ENCODE results near the gene TTC13. TPM values are rescaled to one million over a fixed set of nuclear protein-coding genes. Genes with fewer than 3 reads are reported as not detected.

The TTC13 gene
- total and polyA plus RNA-seq, 10 of the 15 experiments (the other 5 are each of a cell fraction or from before 2014, with no cell fraction given): 5.8 to 30.8 (median 18.5) TPM

DNA sequence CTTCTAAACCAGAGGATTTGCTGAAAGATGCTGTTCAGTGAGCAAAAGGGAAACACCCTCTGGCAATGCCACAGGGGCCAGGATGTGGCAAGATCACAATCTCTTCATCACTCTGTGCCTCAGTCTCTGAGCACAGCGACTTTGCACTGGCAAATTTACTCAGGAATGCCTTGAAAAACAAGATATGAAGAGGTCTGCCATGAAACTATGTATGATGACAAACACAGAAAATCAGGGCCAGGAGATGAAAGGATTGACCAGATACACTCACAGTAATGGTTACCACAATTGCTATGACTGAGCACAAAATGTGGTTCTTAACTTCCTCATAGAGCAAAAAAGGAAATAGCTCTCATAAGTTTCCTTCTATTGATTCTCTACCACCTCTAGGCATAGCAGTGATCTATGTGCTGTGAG lies 5.8 kb downstream of the TTC13 start:
- no peak overlapping the region for H3K9ac ChIP-seq (ENCODE audit: control insufficient read depth, insufficient read depth, low read length)
- no peaks in the 10 kb centered on the region for H3K27me3 ChIP-seq (replicated peaks in 1 of 2; ENCODE audit: control insufficient read depth in 2 of 2, insufficient read depth in 2 of 2, low read length in 1 of 2)
- H3K9me3 ChIP-seq (replicated peaks; ENCODE audit: control insufficient read depth, insufficient read depth, low read length): no peaks in the 10 kb centered on the region
- peak overlapping the region; percentile 84 for H3K4me2 ChIP-seq (ENCODE audit: control insufficient read depth, insufficient read depth)
- ATAC-seq (peak; percentile 84), DNase-seq (ENCODE audit: low read depth, low spot score) (peak; percentile 55), FAIRE-seq (peak; percentile 61)
- ChIA-PET CTCF (interaction anchor here (0.6 to 2.4 kb wide), 5 partner anchors 9 to 536 kb away, joined by 3 to 12 read pairs (median 4); no protein-coding TSS in a partner anchor), RAD21 (ENCODE audit: unreplicated experiment) (interaction anchor here (0.6 to 1.3 kb wide), 3 partner anchors 15 to 378 kb away, joined by 3 to 10 read pairs (median 3); no protein-coding TSS in a partner anchor), SMC1A (ENCODE audit: uncharacterized antibody, unreplicated experiment) (interaction anchor here (0.7 to 7.2 kb wide), 4 partner anchors 9 to 330 kb away, joined by 3 to 69 read pairs (median 4); no protein-coding TSS in a partner anchor), POLR2A (interaction anchor here (1.2 kb wide), 2 partner anchors 15 to 22 kb away, joined by 3 to 5 read pairs; no protein-coding TSS in a partner anchor)
- in situ Hi-C loops (cut with MboI): no loop called here
- no peaks in the 10 kb centered on the region for H4K20me1 ChIP-seq (ENCODE audit: control insufficient read depth, insufficient read depth)
- no peak overlapping the region; the same call in 1 of the 2 replicates for H3K4me3 ChIP-seq
- intact Hi-C loops (cut with micrococcal nuclease; ENCODE audit: unreplicated experiment): no loop called here
- peak overlapping the region; percentile 87 for H2AFZ ChIP-seq (ENCODE audit: control insufficient read depth, low read depth, low read length)
- peaks cover 19% of the 10 kb centered on the region for H3K4me1 ChIP-seq (ENCODE audit: control insufficient read depth, insufficient read depth, low read length)
- peaks cover 0 to 8% of the 10 kb centered on the region in 2 experiments; a peak in 2 of 4 replicates for H3K36me3 ChIP-seq (ENCODE audit: control insufficient read depth in 2 of 2, insufficient read depth in 2 of 2, low read length in 1 of 2)
- H3K27ac ChIP-seq (ENCODE audit: control insufficient read depth, insufficient read depth): peak overlapping the region; percentile 74
- H3K79me2 ChIP-seq (ENCODE audit: control insufficient read depth, insufficient read depth, low read length): peaks cover 27% of the 10 kb centered on the region
- 4% methylated on average over 1 of the region's 1 CpG for WGBS (ENCODE audit: insufficient coverage, insufficient replicate concordance, low lambda C conversion rate, missing lambda C conversion rate)
- no TSS peak for BruUV-seq (replicated peaks)
- no peak for TF ChIP-seq ZNF217 (IDR thresholded peaks at IDR 0.05)
- TF ChIP-seq CHD1 (IDR thresholded peaks at IDR 0.05; ENCODE audit: low read depth, low read length): no peak
- no peak for TF ChIP-seq MXI1 (IDR thresholded peaks at IDR 0.05; ENCODE audit: low read depth, low read length)
- 0 out of 2 replicates have a peak, but pooled peaks have one; percentile 64 for TF ChIP-seq CBX5 (IDR thresholded peaks at IDR 0.05; ENCODE audit: low read depth)
- TF ChIP-seq, protein P1, sequence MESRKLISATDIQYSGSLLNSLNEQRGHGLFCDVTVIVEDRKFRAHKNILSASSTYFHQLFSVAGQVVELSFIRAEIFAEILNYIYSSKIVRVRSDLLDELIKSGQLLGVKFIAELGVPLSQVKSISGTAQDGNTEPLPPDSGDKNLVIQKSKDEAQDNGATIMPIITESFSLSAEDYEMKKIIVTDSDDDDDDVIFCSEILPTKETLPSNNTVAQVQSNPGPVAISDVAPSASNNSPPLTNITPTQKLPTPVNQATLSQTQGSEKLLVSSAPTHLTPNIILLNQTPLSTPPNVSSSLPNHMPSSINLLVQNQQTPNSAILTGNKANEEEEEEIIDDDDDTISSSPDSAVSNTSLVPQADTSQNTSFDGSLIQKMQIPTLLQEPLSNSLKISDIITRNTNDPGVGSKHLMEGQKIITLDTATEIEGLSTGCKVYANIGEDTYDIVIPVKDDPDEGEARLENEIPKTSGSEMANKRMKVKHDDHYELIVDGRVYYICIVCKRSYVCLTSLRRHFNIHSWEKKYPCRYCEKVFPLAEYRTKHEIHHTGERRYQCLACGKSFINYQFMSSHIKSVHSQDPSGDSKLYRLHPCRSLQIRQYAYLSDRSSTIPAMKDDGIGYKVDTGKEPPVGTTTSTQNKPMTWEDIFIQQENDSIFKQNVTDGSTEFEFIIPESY (IDR thresholded peaks at IDR 0.05): no peak
- TF ChIP-seq, protein P2, sequence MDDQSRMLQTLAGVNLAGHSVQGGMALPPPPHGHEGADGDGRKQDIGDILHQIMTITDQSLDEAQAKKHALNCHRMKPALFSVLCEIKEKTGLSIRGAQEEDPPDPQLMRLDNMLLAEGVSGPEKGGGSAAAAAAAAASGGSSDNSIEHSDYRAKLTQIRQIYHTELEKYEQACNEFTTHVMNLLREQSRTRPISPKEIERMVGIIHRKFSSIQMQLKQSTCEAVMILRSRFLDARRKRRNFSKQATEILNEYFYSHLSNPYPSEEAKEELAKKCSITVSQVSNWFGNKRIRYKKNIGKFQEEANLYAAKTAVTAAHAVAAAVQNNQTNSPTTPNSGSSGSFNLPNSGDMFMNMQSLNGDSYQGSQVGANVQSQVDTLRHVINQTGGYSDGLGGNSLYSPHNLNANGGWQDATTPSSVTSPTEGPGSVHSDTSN (IDR thresholded peaks at IDR 0.05; ENCODE audit: insufficient replicate concordance, low read depth, low read length): no peak
- no peak for TF ChIP-seq POLR2AphosphoS5 (IDR thresholded peaks at IDR 0.05; ENCODE audit: low read length)
- TF ChIP-seq, protein P3, sequence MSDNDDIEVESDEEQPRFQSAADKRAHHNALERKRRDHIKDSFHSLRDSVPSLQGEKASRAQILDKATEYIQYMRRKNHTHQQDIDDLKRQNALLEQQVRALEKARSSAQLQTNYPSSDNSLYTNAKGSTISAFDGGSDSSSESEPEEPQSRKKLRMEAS (IDR thresholded peaks at IDR 0.05; ENCODE audit: low read depth, low read length): no peak
- no peak for TF ChIP-seq TAF1 (IDR thresholded peaks at IDR 0.05; ENCODE audit: borderline replicate concordance, low read depth, low read length)
- no peak for TF ChIP-seq MYC (IDR thresholded peaks at IDR 0.05; ENCODE audit: insufficient read depth, insufficient read length, insufficient replicate concordance, low read length, severe bottlenecking)
- TF ChIP-seq RAD51 (IDR thresholded peaks at IDR 0.05): no peak
- TF ChIP-seq, protein P4, sequence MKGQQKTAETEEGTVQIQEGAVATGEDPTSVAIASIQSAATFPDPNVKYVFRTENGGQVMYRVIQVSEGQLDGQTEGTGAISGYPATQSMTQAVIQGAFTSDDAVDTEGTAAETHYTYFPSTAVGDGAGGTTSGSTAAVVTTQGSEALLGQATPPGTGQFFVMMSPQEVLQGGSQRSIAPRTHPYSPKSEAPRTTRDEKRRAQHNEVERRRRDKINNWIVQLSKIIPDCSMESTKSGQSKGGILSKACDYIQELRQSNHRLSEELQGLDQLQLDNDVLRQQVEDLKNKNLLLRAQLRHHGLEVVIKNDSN (IDR thresholded peaks at IDR 0.05; ENCODE audit: borderline replicate concordance, extremely low read length, insufficient read depth, low read depth, low read length): no peak
- TF ChIP-seq NBN (IDR thresholded peaks at IDR 0.05): 0 out of 2 replicates have a peak, but pooled peaks have one; percentile 30
- TF ChIP-seq CHD2 (IDR thresholded peaks at IDR 0.05; ENCODE audit: borderline replicate concordance, low read depth, low read length): no peak
- TF ChIP-seq EGR1 (IDR thresholded peaks at IDR 0.05; ENCODE audit: borderline replicate concordance in 1 of 2, low read depth in 2 of 2, low read length in 2 of 2): no peak
- TF ChIP-seq RUNX3 (IDR thresholded peaks at IDR 0.05; ENCODE audit: low read length): peak; percentile 94
- TF ChIP-seq SPI1 (IDR thresholded peaks at IDR 0.05; ENCODE audit: borderline replicate concordance, insufficient read depth, low read depth, low read length): no peak
- TF ChIP-seq NR2F1 (conservative IDR thresholded peaks at IDR 0.05): no peak

Data from GM12878 (cell line).